GM18519 (cell line): ENCODE measurements around the gene ATXN1.
"Not testable (repeated sequence)": the region's sequence is repeated elsewhere in the genome, so short reads cannot be mapped to it uniquely, and the experiment has no call there.

Experiments
- ATAC-seq: cut with Tn5 transposase; IDR thresholded peaks from one replicate; pipeline ENCODE4 v1.9.1; 2021; ENCODE audit warnings: mild to moderate bottlenecking, moderate library complexity; ENCODE audit not compliant: unreplicated experiment, low FRiP score

ATXN1 gene

GRCh38 chr6:16760516-16761470 is at the start of gene ATXN1:
Gene ATXN1 (minus strand): TSS chr6:16761460.
- ATAC-seq = no peak

GRCh38 chr6:16810411-16810810 is 49.2 kb upstream of the ATXN1 start:
- ATAC-seq = no peak

GRCh38 chr6:16809753-16810358 is 48.6 kb upstream of the ATXN1 start:
- ATAC-seq = no peak

- ATAC-seq = no peak
These were observed 46.7 kb upstream of the ATXN1 start for GRCh38 chr6:16807956-16808355.

- no peak for ATAC-seq
These were observed 45.1 kb upstream of the ATXN1 start for GRCh38 chr6:16806363-16806762.

- ATAC-seq = no peak
These were observed 44.1 kb upstream of the ATXN1 start for GRCh38 chr6:16805243-16805950.

GRCh38 chr6:16804546-16805242 is 43.4 kb upstream of the ATXN1 start:
- ATAC-seq = no peak

- ATAC-seq = no peak
These were observed 42.3 kb upstream of the ATXN1 start for GRCh38 chr6:16803294-16804200.

GRCh38 chr6:16802071-16802470 is 40.8 kb upstream of the ATXN1 start:
- ATAC-seq = no peak

GRCh38 chr6:16800942-16801341 is 39.7 kb upstream of the ATXN1 start:
- no peak for ATAC-seq

- no peak for ATAC-seq
These were observed 39.1 kb upstream of the ATXN1 start for GRCh38 chr6:16800341-16800740.

GRCh38 chr6:16799279-16800193 is 38.3 kb upstream of the ATXN1 start:
- ATAC-seq = no peak

- ATAC-seq = no peak
These were observed 32.7 kb upstream of the ATXN1 start for GRCh38 chr6:16793828-16794412.

- no peak for ATAC-seq
These were observed 28.2 kb upstream of the ATXN1 start for GRCh38 chr6:16789329-16790038.

- ATAC-seq = no peak
These were observed 25.9 kb upstream of the ATXN1 start for GRCh38 chr6:16787128-16787682.

- ATAC-seq = no peak
These were observed 24.2 kb upstream of the ATXN1 start for GRCh38 chr6:16785496-16785895.

- ATAC-seq = not testable (repeated sequence)
These were observed 23.7 kb upstream of the ATXN1 start for GRCh38 chr6:16784957-16785356.
